ENCODE results near the gene KRT15.

KRT15 gene

GRCh38 chr17:41503202-41503601, 15.5 kb downstream of the KRT15 start:
- no peak for DNase-seq

GRCh38 chr17:41500131-41500911, 18.4 kb downstream of the KRT15 start:
- DNase-seq, result no peak

GRCh38 chr17:41499714-41500113, 19.0 kb downstream of the KRT15 start:
- DNase-seq, result no peak

GRCh38 chr17:41498276-41498675, 20.4 kb downstream of the KRT15 start:
- no peak for DNase-seq

- DNase-seq, result peak; percentile 8
Observed at GRCh38 chr17:41496803-41497484, 21.7 kb downstream of the KRT15 start.

- DNase-seq, result no peak
Observed at GRCh38 chr17:41494524-41494923, 24.2 kb downstream of the KRT15 start.

GRCh38 chr17:41492771-41493170, 25.9 kb downstream of the KRT15 start:
- no peak for DNase-seq

- DNase-seq, result no peak
Observed at GRCh38 chr17:41492351-41492750, 26.3 kb downstream of the KRT15 start.

GRCh38 chr17:41491476-41491875, 27.2 kb downstream of the KRT15 start:
- DNase-seq, result no peak

GRCh38 chr17:41490000-41490990, 28.4 kb downstream of the KRT15 start:
- no peak for DNase-seq

- DNase-seq, result no peak
Observed at GRCh38 chr17:41489531-41489930, 29.2 kb downstream of the KRT15 start, which contains the start of gene KRT36. Gene KRT36 (minus strand): TSS chr17:41489910. CDS start chr17:41489864, 46 bp downstream.

- DNase-seq, result no peak
Observed at GRCh38 chr17:41486809-41487530, 31.7 kb downstream of the KRT15 start.

- DNase-seq, result no peak
Observed at GRCh38 chr17:41486316-41486715, 32.4 kb downstream of the KRT15 start.

- no peak for DNase-seq
Observed at GRCh38 chr17:41484920-41485904, 33.5 kb downstream of the KRT15 start.

- no peak for DNase-seq
Observed at GRCh38 chr17:41483991-41484826, 34.5 kb downstream of the KRT15 start.

GRCh38 chr17:41483531-41483930, 35.2 kb downstream of the KRT15 start:
- DNase-seq, result no peak

GRCh38 chr17:41481036-41481435, 37.7 kb downstream of the KRT15 start, which contains the start of gene KRT35:
Gene KRT35 (minus strand): TSS chr17:41481151. CDS start chr17:41481097, 54 bp downstream.
- no peak for DNase-seq

GRCh38 chr17:41480581-41480980, 38.1 kb downstream of the KRT15 start:
- no peak for DNase-seq

- no peak for DNase-seq
Observed at GRCh38 chr17:41480136-41480535, 38.6 kb downstream of the KRT15 start.

- DNase-seq, result no peak
Observed at GRCh38 chr17:41478237-41478636, 40.5 kb downstream of the KRT15 start.

Data from activated T-cell treated with anti-CD3 and anti-CD28 coated beads for 4 hours (primary cell).